Erythroblast (primary cell): ENCODE data around the gene PRKRA.

Experiments
- GATA1 ChIP-seq: IDR thresholded peaks from 2 replicates; pipeline ENCODE4 v1.6.1; 2011; ENCODE audit warnings: low read depth, mild to moderate bottlenecking, control low read depth, low read length, moderate library complexity
- POLR2A ChIP-seq: IDR thresholded peaks from 2 replicates; pipeline ENCODE4 v1.6.1; 2011; ENCODE audit warnings: mild to moderate bottlenecking, low read length

- TF ChIP-seq POLR2A (no peak), GATA1 (no peak)
These were observed 14.3 kb downstream of the PRKRA start for GRCh38 chr2:178436662-178437061.
